Natural killer cell (primary cell): ENCODE results near the gene SYMPK. TPM values are rescaled to one million over a fixed set of nuclear protein-coding genes. Genes with fewer than 3 reads are reported as not detected.
"Not testable (repeated sequence)": the region's sequence is repeated elsewhere in the genome, so short reads cannot be mapped to it uniquely, and the experiment has no call there.

ENCODE experiments used
- ATAC-seq, 3 donors: fragments of 150-1000 bp in 2 of 3; fragments of 200-7000 bp in 1 of 3; cut with Tn5 transposase; 1 replicate in 1 of 3; 2 replicates in 2 of 3; pipeline ENCODE4 v1.10.0; 2021; ENCODE audit warnings: mild to moderate bottlenecking in 2 of 3, moderate library complexity in 2 of 3
- DNase-seq, 2 donors: peaks; one replicate each; pipeline versions ENCODE4 v3.0.0 to v3.0.0-alpha.2; 2013 to 2021; ENCODE audit warnings: mixed read lengths in 1 of 2
- H3K27ac ChIP-seq: one replicate; pipeline ENCODE4 v1.5.1; 2013; ENCODE audit warnings: mild to moderate bottlenecking, low read length
- H3K27me3 ChIP-seq: one replicate; pipeline ENCODE4 v1.6.1; 2013; ENCODE audit warnings: low read length; ENCODE audit not compliant: control insufficient read depth, insufficient read depth
- H3K36me3 ChIP-seq: one replicate; pipeline ENCODE4 v1.6.1; 2013; ENCODE audit warnings: low read length; ENCODE audit not compliant: control insufficient read depth, insufficient read depth
- H3K4me1 ChIP-seq: one replicate; pipeline ENCODE4 v1.6.1; 2013; ENCODE audit warnings: low read length; ENCODE audit not compliant: control insufficient read depth, insufficient read depth
- H3K4me3 ChIP-seq: one replicate; pipeline ENCODE4 v1.5.1; 2013; ENCODE audit warnings: low read length
- H3K9me3 ChIP-seq: one replicate; pipeline ENCODE4 v1.6.1; 2013; ENCODE audit warnings: low read length; ENCODE audit not compliant: control insufficient read depth, insufficient read depth
- H3K27ac Mint-ChIP-seq, 2 donors: one replicate each; pipeline ENCODE4 v1.8.0; 2022; ENCODE audit warnings: mild to moderate bottlenecking in 2 of 2, mixed read lengths in 2 of 2, moderate library complexity in 1 of 2
- H3K27me3 Mint-ChIP-seq, 2 donors: one replicate each; pipeline ENCODE4 v1.8.0; 2022; ENCODE audit warnings: low read depth in 2 of 2, mixed read lengths in 2 of 2
- H3K36me3 Mint-ChIP-seq: one replicate; pipeline ENCODE4 v1.8.0; 2022; ENCODE audit warnings: mixed read lengths
- H3K4me1 Mint-ChIP-seq, 2 donors: one replicate each; pipeline ENCODE4 v1.8.0; 2022; ENCODE audit warnings: mixed read lengths in 2 of 2
- H3K4me3 Mint-ChIP-seq: one replicate; pipeline ENCODE4 v1.8.0; 2022; ENCODE audit warnings: mild to moderate bottlenecking, moderate library complexity, mixed read lengths
- H3K9me3 Mint-ChIP-seq, 2 donors: one replicate each; pipeline ENCODE4 v1.8.0; 2022; ENCODE audit warnings: mixed read lengths in 2 of 2
- CTCF ChIP-seq: fragments of 200-600 bp; IDR thresholded peaks from one replicate; pipeline ENCODE4 v1.8.0; 2022; ENCODE audit warnings: antibody characterized with exemption
- WGBS: methylation state at CpG from one replicate; pipeline ENCODE4 v1.1.7; 2013; ENCODE audit warnings: missing lambda C conversion rate; ENCODE audit not compliant: insufficient coverage; 5-methylcytosine and 5-hydroxymethylcytosine counted together
- intact Hi-C: fragments of 100-400 bp; cut with micrococcal nuclease; formaldehyde crosslinking; loops from one replicate; pipeline ENCODE4 v1.14.2; 2022
- total RNA-seq, 4 donors: library from RNA; stranded (reverse); fragments of 120-200 nt in 1 of 4; gene quantifications; one replicate each; pipeline versions ENCODE4 v1.2.3 to v1.2.4, GENCODE V29; 2013 to 2022

SYMPK gene
- total RNA-seq, 3 donors from 2014 or later (not counting 1 experiment from before 2014, with no cell fraction given): 86.4 to 94.8 (median 86.7) TPM

GRCh38 chr19:45873219-45873772, 10.3 kb upstream of the SYMPK start:
- H3K4me3 Mint-ChIP-seq: no peak overlapping the region
- no peak overlapping the region for H3K27ac Mint-ChIP-seq
- WGBS: 87% methylated on average over 5 of the region's 7 CpGs

GRCh38 chr19:45872095-45872919, 9.4 kb upstream of the SYMPK start:
- H3K27ac ChIP-seq: no peak overlapping the region
- no peak for DNase-seq
- Mint-ChIP-seq H3K4me1 (peaks cover 0 to 12% of the 10 kb centered on the region in 2 donors), H3K4me3 (no peak overlapping the region), H3K9me3 (no peaks in the 10 kb centered on the region), H3K27ac (no peak overlapping the region), H3K27me3 (peaks cover 0 to 14% of the 10 kb centered on the region in 2 donors), H3K36me3 (no peaks in the 10 kb centered on the region)
- TF ChIP-seq CTCF: no peak
- no peaks in the 10 kb centered on the region for H3K27me3 ChIP-seq
- no peak for ATAC-seq
- H3K4me1 ChIP-seq: peaks cover 13% of the 10 kb centered on the region
- no peaks in the 10 kb centered on the region for H3K9me3 ChIP-seq
- H3K36me3 ChIP-seq: no peaks in the 10 kb centered on the region
- no peak overlapping the region for H3K4me3 ChIP-seq
- intact Hi-C loops: no loop called here
- WGBS: 95% methylated on average over 34 of the region's 34 CpGs

More at GRCh38 chr19:45873219-45873772, 10.3 kb upstream of the SYMPK start:
- no peak for TF ChIP-seq CTCF
- Histone ChIP-seq H3K27ac (no peak overlapping the region), H3K9me3 (no peaks in the 10 kb centered on the region), H3K4me1 (peaks cover 15% of the 10 kb centered on the region), H3K4me3 (no peak overlapping the region), H3K27me3 (no peaks in the 10 kb centered on the region), H3K36me3 (no peaks in the 10 kb centered on the region)
- intact Hi-C loops: no loop called here
- DNase-seq (no peak), ATAC-seq (no peak)
- Mint-ChIP-seq H3K9me3 (no peaks in the 10 kb centered on the region), H3K27me3 (peaks cover 0 to 16% of the 10 kb centered on the region in 2 donors), H3K36me3 (no peaks in the 10 kb centered on the region), H3K4me1 (peaks cover 0 to 14% of the 10 kb centered on the region in 2 donors)

GRCh38 chr19:45870798-45871197, 7.9 kb upstream of the SYMPK start:
- no peak overlapping the region for H3K4me3 ChIP-seq
- no peak overlapping the region for H3K27ac Mint-ChIP-seq
- H3K27me3 Mint-ChIP-seq: peaks cover 0 to 8% of the 10 kb centered on the region in 2 donors
- no peaks in the 10 kb centered on the region for H3K4me1 ChIP-seq
- H3K36me3 Mint-ChIP-seq: no peaks in the 10 kb centered on the region
- WGBS: 96% methylated on average over 4 of the region's 5 CpGs
- H3K9me3 Mint-ChIP-seq: no peaks in the 10 kb centered on the region
- no peaks in the 10 kb centered on the region for H3K27me3 ChIP-seq
- no peaks in the 10 kb centered on the region for H3K4me1 Mint-ChIP-seq
- no peak for ATAC-seq
- intact Hi-C loops: no loop called here
- H3K36me3 ChIP-seq: no peaks in the 10 kb centered on the region
- no peak for TF ChIP-seq CTCF
- no peak for DNase-seq
- no peak overlapping the region for H3K4me3 Mint-ChIP-seq
- no peak overlapping the region for H3K27ac ChIP-seq
- no peaks in the 10 kb centered on the region for H3K9me3 ChIP-seq

- H3K36me3 Mint-ChIP-seq, H3K4me3 ChIP-seq, H3K27ac Mint-ChIP-seq, H3K27ac ChIP-seq, H3K9me3 Mint-ChIP-seq, H3K36me3 ChIP-seq, DNase-seq, ATAC-seq, H3K9me3 ChIP-seq: not testable (repeated sequence)
- H3K4me3 Mint-ChIP-seq: peak overlapping the region; percentile 11
- peaks cover 16 to 24% of the 10 kb centered on the region in 2 donors for H3K27me3 Mint-ChIP-seq
- Histone ChIP-seq H3K27me3 (peaks cover 11% of the 10 kb centered on the region), H3K4me1 (peaks cover 19% of the 10 kb centered on the region)
- WGBS: 84% methylated on average over 4 of the region's 4 CpGs
- intact Hi-C loops: loop anchor here (10.0 kb wide), 2 partner anchors 92 to 398 kb away; no protein-coding TSS in a partner anchor
- H3K4me1 Mint-ChIP-seq: peaks cover 16 to 26% of the 10 kb centered on the region in 2 donors
Measured at GRCh38 chr19:45867241-45867640, 4.3 kb upstream of the SYMPK start.
